ENCODE measurements around the gene RPRD1A.
"Not testable (repeated sequence)": the region's sequence is repeated elsewhere in the genome, so short reads cannot be mapped to it uniquely, and the experiment has no call there.

Gene RPRD1A

DNA sequence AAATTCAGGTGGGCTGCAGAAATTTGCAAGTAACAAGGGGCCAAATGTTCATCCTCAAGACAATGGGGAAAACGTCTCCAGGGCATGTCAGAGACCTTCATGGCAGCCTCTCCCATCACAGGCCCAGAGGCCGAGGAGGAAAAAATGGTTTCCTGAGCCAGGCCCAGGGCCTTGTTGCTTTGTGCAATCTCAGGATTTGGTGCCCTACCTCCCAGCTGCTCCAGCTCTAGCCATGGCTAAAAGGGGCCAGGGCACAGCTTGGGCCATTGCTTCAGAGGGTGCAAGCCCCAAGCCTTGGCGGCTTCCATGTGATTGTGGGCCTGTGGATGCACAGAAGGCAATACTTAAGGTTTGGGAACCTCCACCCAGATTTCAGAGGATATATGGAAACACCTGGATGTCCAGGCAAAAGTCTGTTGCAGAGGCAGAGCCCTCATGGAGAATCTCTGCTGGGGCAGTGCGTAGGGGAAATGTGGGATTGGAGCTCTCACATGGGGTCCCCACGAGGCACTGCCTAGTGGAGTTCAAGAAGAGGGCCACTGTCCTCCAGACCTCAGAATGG, 29.2 kb downstream of the RPRD1A start:
- Histone ChIP-seq H3K36me3 (ENCODE audit: control insufficient read depth, insufficient read depth, low read length) (peaks cover 5% of the 10 kb centered on the region), H3K27ac (ENCODE audit: insufficient read depth, low read length, poor library complexity, severe bottlenecking) (no peak overlapping the region), H3K27me3 (replicated peaks; ENCODE audit: control insufficient read depth, insufficient read depth, low read length, poor library complexity, severe bottlenecking) (no peaks in the 10 kb centered on the region), H3K9me3 (ENCODE audit: control insufficient read depth, low read length) (peaks cover 3% of the 10 kb centered on the region), H3K4me1 (ENCODE audit: control insufficient read depth, insufficient read depth, low read length, poor library complexity, severe bottlenecking) (peaks cover 6% of the 10 kb centered on the region), H3K4me3 (ENCODE audit: insufficient read depth, low read depth, low read length, poor library complexity, severe bottlenecking) (no peak overlapping the region)
- DNase-seq = no peak

DNA sequence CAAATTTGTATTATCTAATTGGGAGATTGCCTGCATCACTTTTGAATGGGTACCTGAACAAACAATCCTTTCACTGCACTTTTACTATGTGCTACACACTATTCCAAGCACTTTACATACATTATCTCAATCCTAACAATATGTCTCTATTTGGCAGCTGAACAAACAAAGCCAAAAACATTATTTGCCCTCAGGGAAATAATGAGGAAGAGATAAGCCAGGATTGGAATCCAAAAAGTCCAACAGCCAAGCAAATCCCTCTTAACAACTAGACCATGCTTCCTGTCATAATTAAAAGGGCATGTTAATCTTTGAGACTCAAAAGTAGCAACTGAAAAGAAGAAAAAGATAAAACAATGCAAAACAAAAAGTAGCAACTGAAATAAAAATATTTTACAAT, 32.1 kb downstream of the RPRD1A start:
- Histone ChIP-seq H3K4me1 (ENCODE audit: control insufficient read depth, insufficient read depth, low read length, poor library complexity, severe bottlenecking) (no peaks in the 10 kb centered on the region), H3K27ac (ENCODE audit: insufficient read depth, low read length, poor library complexity, severe bottlenecking) (no peak overlapping the region), H3K36me3 (ENCODE audit: control insufficient read depth, insufficient read depth, low read length) (peaks cover 8% of the 10 kb centered on the region), H3K27me3 (replicated peaks; ENCODE audit: control insufficient read depth, insufficient read depth, low read length, poor library complexity, severe bottlenecking) (no peaks in the 10 kb centered on the region), H3K9me3 (ENCODE audit: control insufficient read depth, low read length) (peaks cover 3% of the 10 kb centered on the region), H3K4me3 (ENCODE audit: insufficient read depth, low read depth, low read length, poor library complexity, severe bottlenecking) (no peak overlapping the region)
- no peak for DNase-seq

DNA sequence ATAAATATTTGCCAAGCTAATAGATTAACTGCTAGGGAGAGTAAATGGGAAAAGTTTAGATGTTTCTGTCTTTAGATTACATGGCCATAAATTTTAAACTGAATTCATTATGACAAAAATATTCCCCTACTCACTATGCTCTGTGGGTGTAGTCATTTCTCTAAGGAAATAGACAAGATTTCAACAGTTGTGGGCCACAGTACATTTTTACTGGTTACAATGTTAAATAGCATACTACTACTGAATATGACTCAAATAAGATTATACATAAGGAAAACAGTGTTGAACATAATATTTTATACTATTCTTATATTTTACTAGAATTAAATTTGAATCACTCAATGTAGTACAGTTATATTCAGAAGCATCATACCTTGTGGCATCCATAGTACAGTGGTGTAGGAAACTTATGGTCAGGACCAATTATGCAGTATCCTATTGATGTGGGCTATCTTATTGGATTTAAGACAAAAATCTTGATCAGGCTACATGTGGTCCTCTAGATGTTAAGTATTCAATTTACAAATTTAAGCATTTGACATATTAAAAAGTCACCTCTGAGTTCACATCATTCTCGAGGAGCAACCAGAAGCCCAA, 33.0 kb downstream of the RPRD1A start:
- no peak overlapping the region for H3K27ac ChIP-seq (ENCODE audit: insufficient read depth, low read length, poor library complexity, severe bottlenecking)
- H3K4me1 ChIP-seq (ENCODE audit: control insufficient read depth, insufficient read depth, low read length, poor library complexity, severe bottlenecking) = no peaks in the 10 kb centered on the region
- H3K9me3 ChIP-seq (ENCODE audit: control insufficient read depth, low read length) = peaks cover 3% of the 10 kb centered on the region
- peaks cover 8% of the 10 kb centered on the region for H3K36me3 ChIP-seq (ENCODE audit: control insufficient read depth, insufficient read depth, low read length)
- no peak overlapping the region for H3K4me3 ChIP-seq (ENCODE audit: insufficient read depth, low read depth, low read length, poor library complexity, severe bottlenecking)
- no peak for DNase-seq
- no peaks in the 10 kb centered on the region for H3K27me3 ChIP-seq (replicated peaks; ENCODE audit: control insufficient read depth, insufficient read depth, low read length, poor library complexity, severe bottlenecking)

DNA sequence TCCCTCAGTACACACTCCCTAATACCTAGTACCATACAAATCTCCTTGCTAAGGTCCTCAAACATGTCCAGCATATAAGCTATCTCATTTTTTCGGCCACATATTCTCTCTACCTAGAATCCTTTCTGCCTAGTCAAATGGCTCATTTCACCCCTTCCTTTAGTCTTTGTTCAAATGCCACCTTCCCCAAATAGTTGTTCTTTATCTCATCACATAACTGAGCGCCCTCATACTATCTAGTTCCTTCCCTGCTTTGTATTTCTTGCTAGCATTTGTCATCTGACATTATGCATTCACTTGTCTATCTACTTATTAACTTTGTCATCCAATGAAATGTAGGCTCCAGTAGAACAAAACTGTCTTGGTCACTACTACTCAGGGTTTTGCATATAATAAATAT, 35.5 kb downstream of the RPRD1A start:
- H3K27ac ChIP-seq (ENCODE audit: insufficient read depth, low read length, poor library complexity, severe bottlenecking) = no peak overlapping the region
- H3K9me3 ChIP-seq (ENCODE audit: control insufficient read depth, low read length) = no peaks in the 10 kb centered on the region
- H3K36me3 ChIP-seq (ENCODE audit: control insufficient read depth, insufficient read depth, low read length) = peaks cover 12% of the 10 kb centered on the region
- DNase-seq = no peak
- H3K27me3 ChIP-seq (replicated peaks; ENCODE audit: control insufficient read depth, insufficient read depth, low read length, poor library complexity, severe bottlenecking) = no peaks in the 10 kb centered on the region
- no peaks in the 10 kb centered on the region for H3K4me1 ChIP-seq (ENCODE audit: control insufficient read depth, insufficient read depth, low read length, poor library complexity, severe bottlenecking)
- no peak overlapping the region for H3K4me3 ChIP-seq (ENCODE audit: insufficient read depth, low read depth, low read length, poor library complexity, severe bottlenecking)

DNA sequence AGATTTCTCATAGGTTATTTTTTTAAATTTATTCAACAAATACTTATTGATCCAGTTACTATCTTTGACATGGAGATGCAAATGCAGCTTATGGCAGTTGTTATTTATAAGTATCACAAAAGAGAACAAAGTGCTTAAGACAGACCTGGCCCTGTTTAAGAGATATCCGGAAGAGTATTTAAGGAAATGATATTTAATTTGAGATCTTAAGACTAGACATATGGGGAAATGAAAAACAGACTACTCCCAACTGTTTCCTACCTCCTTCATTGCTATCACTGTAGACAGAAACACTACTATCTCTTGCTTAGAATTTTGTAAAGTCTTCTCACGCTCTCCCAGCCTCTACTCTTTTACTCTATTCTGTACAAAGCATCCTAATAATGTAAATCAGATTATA, 36.0 kb downstream of the RPRD1A start:
- Histone ChIP-seq H3K36me3 (ENCODE audit: control insufficient read depth, insufficient read depth, low read length) (peaks cover 17% of the 10 kb centered on the region), H3K27ac (ENCODE audit: insufficient read depth, low read length, poor library complexity, severe bottlenecking) (no peak overlapping the region)

DNA sequence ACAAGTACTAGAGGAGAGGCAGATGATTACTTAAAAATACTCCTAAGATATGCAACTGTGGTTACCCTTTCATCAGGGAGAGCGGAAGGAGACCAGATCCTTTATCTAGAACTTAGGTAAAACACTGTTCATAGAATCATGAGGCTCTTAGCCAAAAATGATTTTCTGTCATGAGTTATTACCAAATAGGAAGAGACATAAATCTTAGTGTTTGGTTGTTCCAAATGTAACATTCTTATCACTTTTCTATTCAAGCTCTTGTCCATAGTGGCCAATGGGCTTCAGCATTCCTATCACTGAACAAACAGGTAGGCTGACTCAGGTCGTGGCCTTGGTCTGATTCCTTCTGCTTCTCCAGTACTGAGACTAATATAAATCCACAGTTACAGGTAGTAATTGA, 38.5 kb downstream of the RPRD1A start:
- no peak for DNase-seq
- Histone ChIP-seq H3K4me3 (ENCODE audit: insufficient read depth, low read depth, low read length, poor library complexity, severe bottlenecking) (no peak overlapping the region), H3K27ac (ENCODE audit: insufficient read depth, low read length, poor library complexity, severe bottlenecking) (no peak overlapping the region), H3K27me3 (replicated peaks; ENCODE audit: control insufficient read depth, insufficient read depth, low read length, poor library complexity, severe bottlenecking) (no peaks in the 10 kb centered on the region), H3K36me3 (ENCODE audit: control insufficient read depth, insufficient read depth, low read length) (peaks cover 24% of the 10 kb centered on the region), H3K9me3 (ENCODE audit: control insufficient read depth, low read length) (no peaks in the 10 kb centered on the region), H3K4me1 (ENCODE audit: control insufficient read depth, insufficient read depth, low read length, poor library complexity, severe bottlenecking) (no peaks in the 10 kb centered on the region)

More for the DNA sequence above, 36.0 kb downstream of the RPRD1A start:
- Histone ChIP-seq H3K4me1 (ENCODE audit: control insufficient read depth, insufficient read depth, low read length, poor library complexity, severe bottlenecking) (no peaks in the 10 kb centered on the region), H3K9me3 (ENCODE audit: control insufficient read depth, low read length) (no peaks in the 10 kb centered on the region), H3K4me3 (ENCODE audit: insufficient read depth, low read depth, low read length, poor library complexity, severe bottlenecking) (no peak overlapping the region), H3K27me3 (replicated peaks; ENCODE audit: control insufficient read depth, insufficient read depth, low read length, poor library complexity, severe bottlenecking) (no peaks in the 10 kb centered on the region)
- no peak for DNase-seq

DNA sequence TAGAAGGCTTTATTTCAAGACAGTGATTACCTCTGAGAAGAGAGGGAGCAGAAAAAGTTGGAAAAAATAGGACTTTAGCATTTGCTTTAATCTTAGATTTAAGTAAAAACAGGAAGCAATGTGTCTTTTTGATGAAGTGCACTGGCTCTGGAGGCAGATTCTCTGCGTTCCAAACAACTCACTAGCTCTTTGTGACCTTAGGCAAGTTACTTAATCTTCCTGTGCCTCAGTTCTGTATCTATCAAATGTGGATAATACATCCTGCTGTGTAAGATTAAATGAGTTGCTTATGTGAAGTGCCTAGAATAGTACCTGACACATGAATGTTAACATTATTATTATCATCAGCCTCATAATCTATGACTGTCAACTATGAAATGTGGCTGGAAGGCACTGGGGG, 42.3 kb downstream of the RPRD1A start:
- Histone ChIP-seq H3K36me3 (ENCODE audit: control insufficient read depth, insufficient read depth, low read length) (peaks cover 20% of the 10 kb centered on the region), H3K4me3 (ENCODE audit: insufficient read depth, low read depth, low read length, poor library complexity, severe bottlenecking) (no peak overlapping the region), H3K27me3 (replicated peaks; ENCODE audit: control insufficient read depth, insufficient read depth, low read length, poor library complexity, severe bottlenecking) (no peaks in the 10 kb centered on the region), H3K4me1 (ENCODE audit: control insufficient read depth, insufficient read depth, low read length, poor library complexity, severe bottlenecking) (no peaks in the 10 kb centered on the region), H3K9me3 (ENCODE audit: control insufficient read depth, low read length) (no peaks in the 10 kb centered on the region), H3K27ac (ENCODE audit: insufficient read depth, low read length, poor library complexity, severe bottlenecking) (no peak overlapping the region)
- no peak for DNase-seq

DNA sequence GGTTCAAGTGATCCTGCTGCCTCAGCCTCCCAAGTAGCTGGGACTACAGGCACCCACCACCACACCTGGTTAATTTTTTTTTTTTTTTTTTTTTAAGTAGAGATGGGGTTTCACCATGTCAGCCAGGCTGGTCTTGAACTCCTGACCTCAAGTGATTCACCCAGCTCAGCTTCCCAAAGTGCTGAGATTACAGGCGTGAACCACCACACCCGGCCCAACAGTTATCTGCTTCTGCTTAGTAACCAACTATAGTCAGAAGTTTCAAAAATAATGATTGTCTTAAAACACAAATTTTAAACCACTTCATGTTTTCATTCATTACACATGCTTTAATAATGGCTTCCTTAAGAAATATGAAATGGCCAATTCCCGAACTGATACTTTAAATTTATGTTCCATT, 43.1 kb downstream of the RPRD1A start:
- peaks cover 20% of the 10 kb centered on the region for H3K36me3 ChIP-seq (ENCODE audit: control insufficient read depth, insufficient read depth, low read length)
- H3K4me3 ChIP-seq (ENCODE audit: insufficient read depth, low read depth, low read length, poor library complexity, severe bottlenecking); H3K4me1 ChIP-seq (ENCODE audit: control insufficient read depth, insufficient read depth, low read length, poor library complexity, severe bottlenecking); H3K27ac ChIP-seq (ENCODE audit: insufficient read depth, low read length, poor library complexity, severe bottlenecking); DNase-seq; H3K27me3 ChIP-seq (replicated peaks; ENCODE audit: control insufficient read depth, insufficient read depth, low read length, poor library complexity, severe bottlenecking); H3K9me3 ChIP-seq (ENCODE audit: control insufficient read depth, low read length): not testable (repeated sequence)

DNA sequence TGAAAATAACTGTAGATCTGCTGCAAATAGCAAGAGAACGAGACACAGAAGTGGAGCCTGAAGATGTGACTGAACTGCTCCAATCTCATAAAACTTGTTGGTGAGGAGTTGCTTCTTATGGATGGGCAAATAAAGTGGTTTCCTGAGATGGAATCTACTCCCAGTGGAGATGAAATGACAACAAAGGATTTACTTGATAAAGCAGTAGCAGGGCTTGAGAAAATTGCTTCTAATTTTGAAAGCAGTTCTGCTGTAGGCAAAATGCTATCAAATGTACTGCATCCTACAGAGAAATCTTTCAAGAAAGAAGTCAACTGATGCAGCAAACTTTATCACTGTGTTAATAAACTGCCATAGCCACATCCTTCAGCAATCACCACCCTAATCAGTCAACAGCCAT, 44.0 kb downstream of the RPRD1A start:
- Histone ChIP-seq H3K27ac (ENCODE audit: insufficient read depth, low read length, poor library complexity, severe bottlenecking) (no peak overlapping the region), H3K36me3 (ENCODE audit: control insufficient read depth, insufficient read depth, low read length) (peaks cover 14% of the 10 kb centered on the region), H3K9me3 (ENCODE audit: control insufficient read depth, low read length) (no peaks in the 10 kb centered on the region), H3K4me1 (ENCODE audit: control insufficient read depth, insufficient read depth, low read length, poor library complexity, severe bottlenecking) (no peaks in the 10 kb centered on the region), H3K4me3 (ENCODE audit: insufficient read depth, low read depth, low read length, poor library complexity, severe bottlenecking) (no peak overlapping the region), H3K27me3 (replicated peaks; ENCODE audit: control insufficient read depth, insufficient read depth, low read length, poor library complexity, severe bottlenecking) (no peaks in the 10 kb centered on the region)
- no peak for DNase-seq

DNA sequence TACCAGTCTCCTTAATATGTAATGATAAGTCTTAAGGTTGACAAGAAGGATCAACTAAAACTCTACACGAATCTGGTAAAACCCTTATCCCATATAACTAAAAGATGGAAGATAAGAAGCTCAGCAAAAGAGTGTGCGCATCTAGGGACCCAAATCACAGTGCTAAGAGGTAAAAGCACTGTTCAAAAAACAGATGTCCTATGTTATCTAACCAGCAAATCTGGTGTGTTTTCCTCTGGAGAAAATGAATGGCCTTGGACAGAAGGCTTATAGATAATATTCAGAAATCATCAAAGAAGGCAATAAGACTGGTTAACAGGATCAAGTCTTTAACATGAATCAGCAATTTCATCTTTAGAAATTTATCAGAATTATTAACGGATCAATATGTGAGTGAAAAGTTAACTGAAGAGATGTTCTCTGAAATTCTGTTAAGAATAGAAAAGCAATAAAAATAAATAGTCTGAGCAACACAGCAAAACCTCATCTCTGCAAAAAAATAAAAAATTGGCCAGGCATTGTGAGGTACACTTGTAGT, 47.1 kb downstream of the RPRD1A start:
- Histone ChIP-seq H3K36me3 (ENCODE audit: control insufficient read depth, insufficient read depth, low read length) (no peaks in the 10 kb centered on the region), H3K27me3 (replicated peaks; ENCODE audit: control insufficient read depth, insufficient read depth, low read length, poor library complexity, severe bottlenecking) (no peaks in the 10 kb centered on the region), H3K27ac (ENCODE audit: insufficient read depth, low read length, poor library complexity, severe bottlenecking) (no peak overlapping the region), H3K4me3 (ENCODE audit: insufficient read depth, low read depth, low read length, poor library complexity, severe bottlenecking) (no peak overlapping the region), H3K4me1 (ENCODE audit: control insufficient read depth, insufficient read depth, low read length, poor library complexity, severe bottlenecking) (no peaks in the 10 kb centered on the region), H3K9me3 (ENCODE audit: control insufficient read depth, low read length) (no peaks in the 10 kb centered on the region)
- no peak for DNase-seq
